Hepatocyte (in vitro differentiated cells): ENCODE data around the gene LPCAT3. TPM values are rescaled to one million over a fixed set of nuclear protein-coding genes. Genes with fewer than 3 reads are reported as not detected.

Experiments used
- DNase-seq: peaks from one replicate; pipeline ENCODE4 v3.0.0-alpha.2; 2016; ENCODE audit warnings: low spot score
- H2AFZ ChIP-seq: fragments of 200-600 bp; sonication (generic); 2 replicates; pipeline ENCODE4 v1.6.0; 2016; ENCODE audit warnings: antibody characterized with exemption, mild to moderate bottlenecking
- H3K27ac ChIP-seq: fragments of 200-600 bp; sonication (generic); 2 replicates; pipeline ENCODE4 v1.5.1; 2016; ENCODE audit warnings: mild to moderate bottlenecking
- H3K27me3 ChIP-seq: fragments of 200-600 bp; sonication (generic); 2 replicates; pipeline ENCODE4 v1.6.1; 2016
- H3K36me3 ChIP-seq: fragments of 200-600 bp; sonication (generic); replicated peaks from 2 replicates; pipeline ENCODE4 v1.5.1; 2016; ENCODE audit warnings: low read depth; ENCODE audit not compliant: insufficient read depth
- H3K4me1 ChIP-seq: fragments of 200-600 bp; sonication (generic); 2 replicates; pipeline ENCODE4 v1.5.1; 2016; ENCODE audit warnings: mild to moderate bottlenecking, moderate library complexity; ENCODE audit not compliant: insufficient read depth
- H3K4me2 ChIP-seq: fragments of 200-600 bp; sonication (generic); 2 replicates; pipeline ENCODE4 v1.6.0; 2016
- H3K4me3 ChIP-seq: fragments of 200-600 bp; sonication (generic); 2 replicates; pipeline ENCODE4 v1.5.1; 2016; ENCODE audit warnings: mild to moderate bottlenecking
- H3K79me2 ChIP-seq: fragments of 200-600 bp; sonication (generic); 2 replicates; pipeline ENCODE4 v1.6.0; 2017; ENCODE audit warnings: mild to moderate bottlenecking
- H3K9me2 ChIP-seq: fragments of 200-600 bp; sonication (generic); replicated peaks from 2 replicates; pipeline ENCODE4 v1.6.0; 2017; ENCODE audit warnings: mild to moderate bottlenecking; ENCODE audit not compliant: insufficient read depth
- H3K9me3 ChIP-seq: fragments of 200-600 bp; sonication (generic); 2 replicates; pipeline ENCODE4 v1.5.1; 2016; ENCODE audit warnings: low read depth, mild to moderate bottlenecking
- H4K20me1 ChIP-seq: fragments of 200-600 bp; sonication (generic); 2 replicates; pipeline ENCODE4 v1.6.0; 2016; ENCODE audit warnings: mild to moderate bottlenecking; ENCODE audit not compliant: insufficient read depth, poor library complexity, severe bottlenecking
- CTCF ChIP-seq: fragments of 200-600 bp; sonication (generic); IDR thresholded peaks from 2 replicates; pipeline ENCODE4 v1.5.1; 2016; ENCODE audit warnings: antibody characterized with exemption, mild to moderate bottlenecking; ENCODE audit not compliant: poor library complexity
- EZH2 ChIP-seq: fragments of 200-600 bp; sonication (generic); IDR thresholded peaks from 2 replicates; pipeline ENCODE4 v1.6.1; 2016; ENCODE audit warnings: antibody characterized with exemption, mild to moderate bottlenecking, borderline replicate concordance
- EZH2phosphoT487 ChIP-seq: fragments of 200-600 bp; sonication (generic); IDR thresholded peaks from one replicate; pipeline ENCODE4 v1.6.1; 2018; ENCODE audit warnings: antibody characterized with exemption, mild to moderate bottlenecking, low read depth, moderate library complexity; ENCODE audit not compliant: unreplicated experiment, severe bottlenecking
- WGBS: methylation state at CpG from one replicate; pipeline ENCODE4 v1.1.6; 2016; ENCODE audit warnings: low lambda C conversion rate; ENCODE audit errors: missing lambda C conversion rate; 5-methylcytosine and 5-hydroxymethylcytosine counted together
- polyA plus RNA-seq: library from polyadenylated mRNA; unstranded; fragments of >200 nt; fragmentation: Nextera tagmentation; extraction: Ambion mirVana; gene quantifications from 2 replicates; pipeline ENCODE4 v1.2.1, GENCODE V29; 2016
- total RNA-seq: library from RNA; depleted of rRNA; stranded (reverse); fragments of >200 nt; gene quantifications from 2 replicates; pipeline ENCODE4 v1.2.3, GENCODE V29; 2014

The LPCAT3 gene
- total and polyA plus RNA-seq, 2 experiments from 2014 or later = 78.6 to 119 TPM

GRCh38 chr12:6966351-6966750, 51.9 kb downstream of the LPCAT3 start:
- WGBS = 85% methylated on average over 7 of the region's 7 CpGs
- Histone ChIP-seq H2AFZ (no peak overlapping the region), H3K27ac (peak overlapping the region; percentile 78), H3K9me3 (no peaks in the 10 kb centered on the region), H4K20me1 (peaks cover 6% of the 10 kb centered on the region), H3K9me2 (no peaks in the 10 kb centered on the region), H3K36me3 (no peaks in the 10 kb centered on the region), H3K4me1 (peaks cover 25% of the 10 kb centered on the region), H3K79me2 (peaks cover 65% of the 10 kb centered on the region), H3K4me2 (peak overlapping the region; percentile 40), H3K27me3 (no peaks in the 10 kb centered on the region), H3K4me3 (no peak overlapping the region)
- no peak for TF ChIP-seq EZH2phosphoT487
- DNase-seq = no peak

- no peaks in the 10 kb centered on the region for H3K27me3 ChIP-seq
- H3K4me2 ChIP-seq = peak overlapping the region; percentile 40
- 79% methylated on average over 4 of the region's 4 CpGs for WGBS
- DNase-seq = no peak
- peak overlapping the region; percentile 78 for H3K27ac ChIP-seq
- no peak overlapping the region for H3K4me3 ChIP-seq
- H3K9me2 ChIP-seq = no peaks in the 10 kb centered on the region
- H2AFZ ChIP-seq = no peak overlapping the region
- TF ChIP-seq EZH2phosphoT487 = no peak
- TF ChIP-seq EZH2 = no peak
- TF ChIP-seq CTCF = no peak
- peaks cover 60% of the 10 kb centered on the region for H3K79me2 ChIP-seq
- no peaks in the 10 kb centered on the region for H3K9me3 ChIP-seq
- H4K20me1 ChIP-seq = peaks cover 6% of the 10 kb centered on the region
- no peaks in the 10 kb centered on the region for H3K36me3 ChIP-seq
- peaks cover 30% of the 10 kb centered on the region for H3K4me1 ChIP-seq
Observed at GRCh38 chr12:6965714-6966113, 52.6 kb downstream of the LPCAT3 start.

- no peak for TF ChIP-seq EZH2phosphoT487
- peak; percentile 90 for TF ChIP-seq CTCF
- Histone ChIP-seq H3K9me3 (no peaks in the 10 kb centered on the region), H3K27me3 (no peaks in the 10 kb centered on the region), H3K9me2 (no peaks in the 10 kb centered on the region), H3K27ac (peak overlapping the region; percentile 100), H3K4me3 (no peak overlapping the region), H4K20me1 (peaks cover 6% of the 10 kb centered on the region), H3K4me1 (peaks cover 30% of the 10 kb centered on the region), H3K79me2 (peaks cover 58% of the 10 kb centered on the region), H3K36me3 (no peaks in the 10 kb centered on the region), H2AFZ (no peak overlapping the region), H3K4me2 (peak overlapping the region; percentile 84)
- peak; percentile 94 for DNase-seq
- 31% methylated on average over 12 of the region's 12 CpGs for WGBS
Observed at GRCh38 chr12:6965026-6965661, 53.1 kb downstream of the LPCAT3 start.

- Histone ChIP-seq H3K9me3 (no peaks in the 10 kb centered on the region), H3K4me2 (peak overlapping the region; percentile 84), H3K36me3 (no peaks in the 10 kb centered on the region), H4K20me1 (peaks cover 6% of the 10 kb centered on the region), H3K79me2 (peaks cover 53% of the 10 kb centered on the region), H3K27me3 (no peaks in the 10 kb centered on the region), H3K27ac (peak overlapping the region; percentile 100), H3K9me2 (no peaks in the 10 kb centered on the region), H2AFZ (no peak overlapping the region), H3K4me1 (peaks cover 30% of the 10 kb centered on the region), H3K4me3 (peak overlapping the region; percentile 74)
- TF ChIP-seq EZH2phosphoT487 = no peak
- TF ChIP-seq EZH2 = no peak
- TF ChIP-seq CTCF = no peak
- no peak for DNase-seq
- WGBS = 66% methylated on average over 8 of the region's 8 CpGs
Observed at GRCh38 chr12:6964605-6965025, 53.7 kb downstream of the LPCAT3 start.
